ENCODE results near the gene SORBS1. TPM values are rescaled to one million over a fixed set of nuclear protein-coding genes. Genes with fewer than 3 reads are reported as not detected.

The SORBS1 gene
- total RNA-seq, 1 donor from 2014 or later = 5.1 TPM

DNA sequence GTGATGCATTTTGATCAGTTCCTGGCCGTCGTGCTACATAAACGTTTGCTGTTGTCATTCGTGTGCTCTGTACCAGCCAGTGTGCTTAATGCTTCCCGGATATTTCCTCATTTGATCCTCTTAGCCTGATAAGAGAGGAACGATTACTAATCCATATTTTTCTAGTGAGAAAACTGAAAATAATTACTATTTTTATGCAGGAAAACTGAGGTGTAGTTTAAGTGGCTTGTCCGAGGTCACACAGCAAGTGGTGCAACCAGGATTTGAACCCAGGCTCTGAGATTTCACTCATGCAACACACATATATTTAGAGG lies 650 bp upstream of the SORBS1 start:
- peak overlapping the region; percentile 100 for H3K4me2 ChIP-seq (ENCODE audit: low read length)
- Mint-ChIP-seq H3K9me3 (ENCODE audit: unreplicated experiment) (peaks cover 2% of the 10 kb centered on the region), H3K4me1 (ENCODE audit: low read depth, unreplicated experiment) (peaks cover 3% of the 10 kb centered on the region), H3K4me3 (ENCODE audit: unreplicated experiment) (peak overlapping the region; percentile 79), H3K36me3 (ENCODE audit: low read depth, unreplicated experiment) (peaks cover 3% of the 10 kb centered on the region), H3K27ac (ENCODE audit: unreplicated experiment) (no peak overlapping the region), H3K27me3 (ENCODE audit: low read depth, unreplicated experiment) (peaks cover 16% of the 10 kb centered on the region)
- H4K20me1 ChIP-seq (ENCODE audit: insufficient read depth, low read length) = no peaks in the 10 kb centered on the region
- H3K27ac ChIP-seq (ENCODE audit: low read depth, low read length) = no peak overlapping the region
- peak overlapping the region; percentile 50 for H3K4me3 ChIP-seq (ENCODE audit: insufficient read depth, low read depth, low read length)
- H3K27me3 ChIP-seq (ENCODE audit: insufficient read depth, low read length) = peaks cover 12% of the 10 kb centered on the region
- DNase-seq (ENCODE audit: low read depth) (no peak), FAIRE-seq (no peak)
- H3K9me3 ChIP-seq (ENCODE audit: insufficient read depth, low read depth, low read length) = no peaks in the 10 kb centered on the region
- peak overlapping the region; percentile 71 for H2AFZ ChIP-seq (ENCODE audit: low read depth, low read length)
- no peak for TF ChIP-seq EZH2 (IDR thresholded peaks at IDR 0.05; ENCODE audit: insufficient read depth, low read length)
- H3K36me3 ChIP-seq (ENCODE audit: insufficient read depth, low read length) = no peaks in the 10 kb centered on the region
- H3K79me2 ChIP-seq (ENCODE audit: insufficient read depth, low read length) = no peaks in the 10 kb centered on the region
- peak overlapping the region; percentile 45 for H3K9ac ChIP-seq (ENCODE audit: low read length)
- peaks cover 3% of the 10 kb centered on the region for H3K4me1 ChIP-seq (ENCODE audit: insufficient read depth, low read length)

DNA sequence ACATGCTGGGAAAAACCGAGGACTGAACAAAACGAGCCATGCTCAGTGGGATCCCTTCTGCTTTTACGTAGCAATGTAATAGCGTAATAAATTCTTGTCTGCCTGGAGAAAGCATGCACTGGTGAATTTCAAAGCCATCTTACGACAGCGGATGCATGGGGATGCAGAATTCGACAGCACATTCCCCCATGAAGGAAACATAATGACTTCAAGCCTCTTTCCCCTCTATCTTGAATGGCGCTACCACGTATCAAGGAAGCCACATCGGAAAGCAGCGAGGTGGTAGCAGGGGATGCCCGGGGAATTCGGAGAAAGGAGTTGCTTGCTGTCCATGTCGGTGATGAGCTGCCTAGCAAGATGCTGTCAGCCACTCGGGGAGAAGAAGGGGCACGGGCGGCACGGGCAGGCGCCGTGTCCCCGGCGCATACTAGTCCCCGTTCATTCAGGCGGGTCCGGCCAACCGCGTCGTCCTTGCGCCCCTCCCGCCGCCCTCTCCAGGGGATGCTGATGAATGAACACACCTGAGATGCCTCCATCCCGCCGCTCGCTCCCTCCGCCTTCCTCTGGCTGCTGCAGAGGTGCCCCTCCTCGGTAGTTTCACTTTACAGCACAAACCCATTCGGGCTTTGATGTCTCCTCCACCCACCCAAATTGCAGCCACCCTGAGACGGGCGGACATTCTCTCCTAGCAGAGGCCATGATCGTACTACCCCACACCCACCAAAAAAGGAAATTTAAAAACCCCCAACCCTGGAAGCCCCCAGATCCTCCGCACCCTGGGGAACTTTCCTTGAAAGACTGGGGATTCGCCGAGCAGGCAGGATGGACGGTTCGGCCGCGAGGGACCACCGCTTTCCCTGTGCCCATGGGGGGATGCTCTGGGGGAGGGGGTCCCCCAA lies 644 bp downstream of the SORBS1 start:
- H3K27ac ChIP-seq (ENCODE audit: low read depth, low read length) = peak overlapping the region; percentile 26
- FAIRE-seq = no peak

DNA sequence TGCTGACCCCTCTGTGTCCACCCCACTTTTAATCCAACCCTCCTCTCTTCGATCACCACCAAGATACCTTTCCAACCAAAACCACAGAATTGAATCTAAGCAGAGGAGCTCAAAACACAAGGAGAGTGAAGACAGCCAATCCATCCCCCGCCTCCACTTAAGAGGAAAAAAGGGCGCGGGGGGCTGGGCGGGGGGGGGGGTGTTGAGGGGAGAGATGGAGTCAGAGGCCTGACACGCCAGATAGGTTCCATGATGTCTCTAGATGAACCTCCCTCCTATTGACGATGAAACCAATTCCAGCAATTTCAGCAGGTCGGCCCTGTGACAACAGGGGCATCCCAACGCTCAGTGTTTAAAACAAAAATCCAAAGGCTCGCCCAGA lies 1.3 kb downstream of the SORBS1 start:
- H3K9me3 ChIP-seq (ENCODE audit: insufficient read depth, low read depth, low read length) = no peaks in the 10 kb centered on the region
- TF ChIP-seq, protein P1, sequence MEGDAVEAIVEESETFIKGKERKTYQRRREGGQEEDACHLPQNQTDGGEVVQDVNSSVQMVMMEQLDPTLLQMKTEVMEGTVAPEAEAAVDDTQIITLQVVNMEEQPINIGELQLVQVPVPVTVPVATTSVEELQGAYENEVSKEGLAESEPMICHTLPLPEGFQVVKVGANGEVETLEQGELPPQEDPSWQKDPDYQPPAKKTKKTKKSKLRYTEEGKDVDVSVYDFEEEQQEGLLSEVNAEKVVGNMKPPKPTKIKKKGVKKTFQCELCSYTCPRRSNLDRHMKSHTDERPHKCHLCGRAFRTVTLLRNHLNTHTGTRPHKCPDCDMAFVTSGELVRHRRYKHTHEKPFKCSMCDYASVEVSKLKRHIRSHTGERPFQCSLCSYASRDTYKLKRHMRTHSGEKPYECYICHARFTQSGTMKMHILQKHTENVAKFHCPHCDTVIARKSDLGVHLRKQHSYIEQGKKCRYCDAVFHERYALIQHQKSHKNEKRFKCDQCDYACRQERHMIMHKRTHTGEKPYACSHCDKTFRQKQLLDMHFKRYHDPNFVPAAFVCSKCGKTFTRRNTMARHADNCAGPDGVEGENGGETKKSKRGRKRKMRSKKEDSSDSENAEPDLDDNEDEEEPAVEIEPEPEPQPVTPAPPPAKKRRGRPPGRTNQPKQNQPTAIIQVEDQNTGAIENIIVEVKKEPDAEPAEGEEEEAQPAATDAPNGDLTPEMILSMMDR (IDR thresholded peaks at IDR 0.05; ENCODE audit: insufficient read depth, low read depth, low read length) = no peak
- no peak for TF ChIP-seq EZH2 (IDR thresholded peaks at IDR 0.05; ENCODE audit: insufficient read depth, low read length)
- peak overlapping the region; percentile 87 for H3K9ac ChIP-seq (ENCODE audit: low read length)
- Mint-ChIP-seq H3K9me3 (ENCODE audit: unreplicated experiment) (peaks cover 2% of the 10 kb centered on the region), H3K36me3 (ENCODE audit: low read depth, unreplicated experiment) (peaks cover 3% of the 10 kb centered on the region), H3K27ac (ENCODE audit: unreplicated experiment) (peak overlapping the region; percentile 59), H3K4me1 (ENCODE audit: low read depth, unreplicated experiment) (peaks cover 4% of the 10 kb centered on the region), H3K27me3 (ENCODE audit: low read depth, unreplicated experiment) (peaks cover 18% of the 10 kb centered on the region), H3K4me3 (ENCODE audit: unreplicated experiment) (peak overlapping the region; percentile 99)
- peak overlapping the region; percentile 86 for H3K4me3 ChIP-seq (ENCODE audit: insufficient read depth, low read depth, low read length)
- no peaks in the 10 kb centered on the region for H3K36me3 ChIP-seq (ENCODE audit: insufficient read depth, low read length)
- H3K79me2 ChIP-seq (ENCODE audit: insufficient read depth, low read length) = no peaks in the 10 kb centered on the region
- DNase-seq (ENCODE audit: low read depth) (no peak), FAIRE-seq (no peak)
- peak overlapping the region; percentile 83 for H2AFZ ChIP-seq (ENCODE audit: low read depth, low read length)
- no peak overlapping the region for H3K27ac ChIP-seq (ENCODE audit: low read depth, low read length)
- peaks cover 3% of the 10 kb centered on the region for H3K4me1 ChIP-seq (ENCODE audit: insufficient read depth, low read length)
- H3K27me3 ChIP-seq (ENCODE audit: insufficient read depth, low read length) = peaks cover 12% of the 10 kb centered on the region
- no peaks in the 10 kb centered on the region for H4K20me1 ChIP-seq (ENCODE audit: insufficient read depth, low read length)
- H3K4me2 ChIP-seq (ENCODE audit: low read length) = peak overlapping the region; percentile 100

More for the DNA sequence above, 644 bp downstream of the SORBS1 start:
- peak; percentile 47 for DNase-seq (ENCODE audit: low read depth)
- Histone ChIP-seq H3K4me1 (ENCODE audit: insufficient read depth, low read length) (peaks cover 3% of the 10 kb centered on the region), H3K9ac (ENCODE audit: low read length) (peak overlapping the region; percentile 87), H2AFZ (ENCODE audit: low read depth, low read length) (peak overlapping the region; percentile 83), H3K36me3 (ENCODE audit: insufficient read depth, low read length) (no peaks in the 10 kb centered on the region), H3K4me3 (ENCODE audit: insufficient read depth, low read depth, low read length) (peak overlapping the region; percentile 86), H4K20me1 (ENCODE audit: insufficient read depth, low read length) (no peaks in the 10 kb centered on the region), H3K4me2 (ENCODE audit: low read length) (peak overlapping the region; percentile 100), H3K9me3 (ENCODE audit: insufficient read depth, low read depth, low read length) (no peaks in the 10 kb centered on the region), H3K79me2 (ENCODE audit: insufficient read depth, low read length) (no peaks in the 10 kb centered on the region), H3K27me3 (ENCODE audit: insufficient read depth, low read length) (peaks cover 12% of the 10 kb centered on the region)
- Mint-ChIP-seq H3K27me3 (ENCODE audit: low read depth, unreplicated experiment) (peaks cover 18% of the 10 kb centered on the region), H3K4me1 (ENCODE audit: low read depth, unreplicated experiment) (peaks cover 4% of the 10 kb centered on the region), H3K9me3 (ENCODE audit: unreplicated experiment) (peaks cover 2% of the 10 kb centered on the region), H3K27ac (ENCODE audit: unreplicated experiment) (peak overlapping the region; percentile 94), H3K4me3 (ENCODE audit: unreplicated experiment) (peak overlapping the region; percentile 99), H3K36me3 (ENCODE audit: low read depth, unreplicated experiment) (peaks cover 3% of the 10 kb centered on the region)
- TF ChIP-seq, protein P1 (IDR thresholded peaks at IDR 0.05; ENCODE audit: insufficient read depth, low read depth, low read length) = no peak
- TF ChIP-seq EZH2 (IDR thresholded peaks at IDR 0.05; ENCODE audit: insufficient read depth, low read length) = no peak

Measured in astrocyte (in vitro differentiated cells and primary cell).